ENCODE results near the gene KRAS.

GRCh38 chr12:25194722-25195055, 56.0 kb downstream of the KRAS start:
- TF ChIP-seq, protein P1, sequence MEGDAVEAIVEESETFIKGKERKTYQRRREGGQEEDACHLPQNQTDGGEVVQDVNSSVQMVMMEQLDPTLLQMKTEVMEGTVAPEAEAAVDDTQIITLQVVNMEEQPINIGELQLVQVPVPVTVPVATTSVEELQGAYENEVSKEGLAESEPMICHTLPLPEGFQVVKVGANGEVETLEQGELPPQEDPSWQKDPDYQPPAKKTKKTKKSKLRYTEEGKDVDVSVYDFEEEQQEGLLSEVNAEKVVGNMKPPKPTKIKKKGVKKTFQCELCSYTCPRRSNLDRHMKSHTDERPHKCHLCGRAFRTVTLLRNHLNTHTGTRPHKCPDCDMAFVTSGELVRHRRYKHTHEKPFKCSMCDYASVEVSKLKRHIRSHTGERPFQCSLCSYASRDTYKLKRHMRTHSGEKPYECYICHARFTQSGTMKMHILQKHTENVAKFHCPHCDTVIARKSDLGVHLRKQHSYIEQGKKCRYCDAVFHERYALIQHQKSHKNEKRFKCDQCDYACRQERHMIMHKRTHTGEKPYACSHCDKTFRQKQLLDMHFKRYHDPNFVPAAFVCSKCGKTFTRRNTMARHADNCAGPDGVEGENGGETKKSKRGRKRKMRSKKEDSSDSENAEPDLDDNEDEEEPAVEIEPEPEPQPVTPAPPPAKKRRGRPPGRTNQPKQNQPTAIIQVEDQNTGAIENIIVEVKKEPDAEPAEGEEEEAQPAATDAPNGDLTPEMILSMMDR (IDR thresholded peaks at IDR 0.05) = no peak
- no peak for TF ChIP-seq POLR2A (IDR thresholded peaks at IDR 0.05)

Measured in body of pancreas (tissue), 4 donors.